ENCODE data around the gene LAMP5.

Gene LAMP5

GRCh38 chr20:9517297-9518162 lies 3.1 kb downstream of the LAMP5 start:
- TF ChIP-seq CTCF (conservative IDR thresholded peaks at IDR 0.05) (no peak), ZFX (IDR thresholded peaks at IDR 0.05) (no peak)
- H3K27ac ChIP-seq, result no peak overlapping the region

- no peak overlapping the region for H3K27ac ChIP-seq
- TF ChIP-seq ZFX (IDR thresholded peaks at IDR 0.05) (no peak), CTCF (conservative IDR thresholded peaks at IDR 0.05) (no peak)
Observed at GRCh38 chr20:9518576-9519175, 4.3 kb downstream of the LAMP5 start.

- no peak overlapping the region for H3K27ac ChIP-seq
- no peak for TF ChIP-seq CTCF (conservative IDR thresholded peaks at IDR 0.05)
Observed at GRCh38 chr20:9520086-9520485, 5.7 kb downstream of the LAMP5 start.

- TF ChIP-seq CTCF (conservative IDR thresholded peaks at IDR 0.05) (no peak), ZFX (IDR thresholded peaks at IDR 0.05) (no peak)
- H3K27ac ChIP-seq, result no peak overlapping the region
Observed at GRCh38 chr20:9523636-9524035, 9.2 kb downstream of the LAMP5 start.

GRCh38 chr20:9531581-9531980 lies 17.2 kb downstream of the LAMP5 start:
- TF ChIP-seq CTCF (conservative IDR thresholded peaks at IDR 0.05), result no peak
- no peak for TF ChIP-seq ZFX (IDR thresholded peaks at IDR 0.05)
- H3K27ac ChIP-seq, result no peak overlapping the region

GRCh38 chr20:9532069-9532838 lies 17.9 kb downstream of the LAMP5 start:
- TF ChIP-seq CTCF (conservative IDR thresholded peaks at IDR 0.05) (no peak), ZFX (IDR thresholded peaks at IDR 0.05) (no peak)
- H3K27ac ChIP-seq, result no peak overlapping the region

GRCh38 chr20:9534025-9534424 lies 19.6 kb downstream of the LAMP5 start:
- TF ChIP-seq ZFX (IDR thresholded peaks at IDR 0.05) (no peak), CTCF (conservative IDR thresholded peaks at IDR 0.05) (no peak)
- no peak overlapping the region for H3K27ac ChIP-seq

Data from C4-2B (cell line).